Measurements from ENCODE around the gene AK1. TPM values are rescaled to one million over a fixed set of nuclear protein-coding genes. Genes with fewer than 3 reads are reported as not detected.

Gene AK1
- total and polyA plus RNA-seq, 2 donors, result 6.6 to 66.2 TPM

GRCh38 chr9:127903557-127904475 is 26.3 kb upstream of the AK1 start:
- Histone ChIP-seq H3K27ac (ENCODE audit: low read depth in 1 of 2, low read length in 1 of 2) (peak overlapping the region; percentile 96), H3K36me3 (ENCODE audit: control insufficient read depth in 2 of 2, insufficient read depth in 2 of 2, low read length in 1 of 2) (peaks cover 8 to 13% of the 10 kb centered on the region in 2 donors), H3K27me3 (ENCODE audit: control insufficient read depth in 2 of 2, insufficient read depth in 1 of 2, low read length in 1 of 2) (peaks cover 0 to 4% of the 10 kb centered on the region in 2 donors), H3K4me1 (ENCODE audit: control insufficient read depth in 2 of 2, insufficient read depth in 2 of 2, low read length in 2 of 2) (peaks cover 40 to 54% of the 10 kb centered on the region in 2 donors), H3K9me3 (ENCODE audit: control insufficient read depth in 2 of 2, insufficient read depth in 1 of 2, low read length in 1 of 2) (no peaks in the 10 kb centered on the region), H3K4me3 (ENCODE audit: low read length in 2 of 2) (no peak overlapping the region)
- WGBS, result 53% methylated on average over 17 of the region's 17 CpGs
- DNase-seq (ENCODE audit: low read depth in 6 of 9, low spot score in 9 of 9), result peak in 3 of 9 donors; percentile 54 to 78 (median 62)

GRCh38 chr9:127899128-127899943 is 21.9 kb upstream of the AK1 start, which contains the start of gene ST6GALNAC6:
Gene ST6GALNAC6, minus strand, starts transcription at chr9:127899603. Its CDS starts 1,622 bp downstream, at chr9:127897981.
- Histone ChIP-seq H3K27ac (ENCODE audit: low read depth in 1 of 2, low read length in 1 of 2) (peak within 1 kb of the TSS; percentile 63 to 69), H3K36me3 (ENCODE audit: control insufficient read depth in 2 of 2, insufficient read depth in 2 of 2, low read length in 1 of 2) (peaks cover 19 to 21% of the 10 kb centered on the region in 2 donors), H3K9me3 (ENCODE audit: control insufficient read depth in 2 of 2, insufficient read depth in 1 of 2, low read length in 1 of 2) (peaks cover 1 to 17% of the 10 kb centered on the region in 2 donors), H3K4me3 (ENCODE audit: low read length in 2 of 2) (peak within 1 kb of the TSS; percentile 65 to 83), H3K27me3 (ENCODE audit: control insufficient read depth in 2 of 2, insufficient read depth in 1 of 2, low read length in 1 of 2) (peaks cover 0 to 9% of the 10 kb centered on the region in 2 donors), H3K4me1 (ENCODE audit: control insufficient read depth in 2 of 2, insufficient read depth in 2 of 2, low read length in 2 of 2) (peaks cover 16 to 44% of the 10 kb centered on the region in 2 donors)
- 1% methylated on average over 87 of the region's 89 CpGs for WGBS
- DNase-seq (ENCODE audit: low read depth in 6 of 9, low spot score in 9 of 9), result peak in 4 of 9 donors; percentile 69 to 82 (median 76)

DNA sequence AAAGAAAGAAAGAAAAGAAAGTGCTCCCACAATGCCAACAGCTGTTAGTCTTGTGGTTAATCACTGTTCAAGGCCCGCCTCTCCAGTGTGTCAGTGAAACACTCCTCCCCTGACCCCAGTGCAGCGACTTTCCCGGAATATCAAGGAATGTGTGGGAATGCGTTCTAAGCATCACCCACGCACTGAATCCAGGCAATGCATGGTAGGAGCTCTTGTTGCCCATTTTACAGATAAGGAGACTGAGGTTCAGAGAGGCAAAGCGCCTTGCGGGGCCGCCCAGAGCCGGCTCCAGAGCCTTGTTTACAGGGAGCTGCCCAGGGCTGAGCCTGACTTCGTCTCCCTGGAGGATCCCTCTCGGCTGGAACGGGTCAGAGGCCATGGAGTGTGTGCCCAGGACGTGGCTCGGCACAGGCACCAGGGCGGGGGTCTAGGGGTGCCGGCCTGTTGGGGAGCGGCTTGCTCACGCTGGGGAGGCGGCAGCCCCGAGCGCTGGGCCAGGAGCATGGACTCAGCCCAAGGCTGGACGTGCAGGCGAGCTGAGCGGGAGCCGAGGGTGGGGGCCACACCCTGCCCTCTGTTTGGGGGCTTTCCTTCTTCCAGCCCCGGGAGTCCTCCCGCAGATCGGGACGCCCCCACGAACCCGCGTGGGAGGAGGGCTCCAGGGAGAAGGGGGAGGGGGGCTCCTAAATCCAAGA is 21.1 kb upstream of the AK1 start:
- Histone ChIP-seq H3K27ac (ENCODE audit: low read depth in 1 of 2, low read length in 1 of 2) (peak overlapping the region; percentile 63 to 69), H3K4me1 (ENCODE audit: control insufficient read depth in 2 of 2, insufficient read depth in 2 of 2, low read length in 2 of 2) (peaks cover 8 to 37% of the 10 kb centered on the region in 2 donors), H3K9me3 (ENCODE audit: control insufficient read depth in 2 of 2, insufficient read depth in 1 of 2, low read length in 1 of 2) (peaks cover 3 to 24% of the 10 kb centered on the region in 2 donors), H3K36me3 (ENCODE audit: control insufficient read depth in 2 of 2, insufficient read depth in 2 of 2, low read length in 1 of 2) (peaks cover 27 to 29% of the 10 kb centered on the region in 2 donors), H3K4me3 (ENCODE audit: low read length in 2 of 2) (peak overlapping the region; percentile 65 to 83), H3K27me3 (ENCODE audit: control insufficient read depth in 2 of 2, insufficient read depth in 1 of 2, low read length in 1 of 2) (peaks cover 0 to 9% of the 10 kb centered on the region in 2 donors)
- WGBS, result 42% methylated on average over 32 of the region's 32 CpGs
- DNase-seq (ENCODE audit: low read depth in 6 of 9, low spot score in 9 of 9), result peak in 1 of 9 donors; percentile 43

DNA sequence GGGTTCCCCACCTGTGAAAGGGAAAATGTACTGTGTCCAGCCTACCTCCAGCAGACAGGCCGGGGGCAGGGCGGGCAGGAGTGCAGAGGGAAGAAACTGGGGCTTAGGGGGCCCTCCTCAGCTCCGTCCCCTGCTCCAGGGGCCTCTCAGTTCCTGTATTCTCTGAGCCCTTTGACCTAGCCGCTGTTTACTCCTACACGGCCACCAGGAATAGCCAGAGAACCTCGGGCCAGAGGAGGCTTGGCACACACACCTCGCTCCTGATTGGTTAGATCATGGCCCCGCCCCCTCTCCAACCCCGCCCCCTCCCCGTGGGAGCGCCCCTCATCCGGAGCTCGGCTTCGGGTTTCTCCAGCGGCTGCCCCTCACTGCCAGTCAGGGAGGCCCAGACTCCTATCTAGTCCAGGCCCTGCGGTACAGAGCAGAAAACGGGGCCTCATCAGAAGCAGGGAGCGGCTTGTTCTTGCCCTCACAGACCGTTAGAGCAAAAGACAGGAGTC is 19.8 kb upstream of the AK1 start:
- H3K9me3 ChIP-seq (ENCODE audit: control insufficient read depth in 2 of 2, insufficient read depth in 1 of 2, low read length in 1 of 2), result peaks cover 10 to 34% of the 10 kb centered on the region in 2 donors
- H3K27me3 ChIP-seq (ENCODE audit: control insufficient read depth in 2 of 2, insufficient read depth in 1 of 2, low read length in 1 of 2), result peaks cover 0 to 9% of the 10 kb centered on the region in 2 donors
- 32% methylated on average over 19 of the region's 19 CpGs for WGBS
- H3K36me3 ChIP-seq (ENCODE audit: control insufficient read depth in 2 of 2, insufficient read depth in 2 of 2, low read length in 1 of 2), result peaks cover 38 to 39% of the 10 kb centered on the region in 2 donors
- DNase-seq (ENCODE audit: low read depth in 6 of 9, low spot score in 9 of 9), result peak in 2 of 9 donors; percentile 30 to 66
- H3K4me1 ChIP-seq (ENCODE audit: control insufficient read depth in 2 of 2, insufficient read depth in 2 of 2, low read length in 2 of 2), result peaks cover 3 to 31% of the 10 kb centered on the region in 2 donors
- H3K4me3 ChIP-seq (ENCODE audit: low read length in 2 of 2), result no peak overlapping the region
- H3K27ac ChIP-seq (ENCODE audit: low read depth in 1 of 2, low read length in 1 of 2), result peak overlapping the region in 1 of 2 donors; percentile 43

DNA sequence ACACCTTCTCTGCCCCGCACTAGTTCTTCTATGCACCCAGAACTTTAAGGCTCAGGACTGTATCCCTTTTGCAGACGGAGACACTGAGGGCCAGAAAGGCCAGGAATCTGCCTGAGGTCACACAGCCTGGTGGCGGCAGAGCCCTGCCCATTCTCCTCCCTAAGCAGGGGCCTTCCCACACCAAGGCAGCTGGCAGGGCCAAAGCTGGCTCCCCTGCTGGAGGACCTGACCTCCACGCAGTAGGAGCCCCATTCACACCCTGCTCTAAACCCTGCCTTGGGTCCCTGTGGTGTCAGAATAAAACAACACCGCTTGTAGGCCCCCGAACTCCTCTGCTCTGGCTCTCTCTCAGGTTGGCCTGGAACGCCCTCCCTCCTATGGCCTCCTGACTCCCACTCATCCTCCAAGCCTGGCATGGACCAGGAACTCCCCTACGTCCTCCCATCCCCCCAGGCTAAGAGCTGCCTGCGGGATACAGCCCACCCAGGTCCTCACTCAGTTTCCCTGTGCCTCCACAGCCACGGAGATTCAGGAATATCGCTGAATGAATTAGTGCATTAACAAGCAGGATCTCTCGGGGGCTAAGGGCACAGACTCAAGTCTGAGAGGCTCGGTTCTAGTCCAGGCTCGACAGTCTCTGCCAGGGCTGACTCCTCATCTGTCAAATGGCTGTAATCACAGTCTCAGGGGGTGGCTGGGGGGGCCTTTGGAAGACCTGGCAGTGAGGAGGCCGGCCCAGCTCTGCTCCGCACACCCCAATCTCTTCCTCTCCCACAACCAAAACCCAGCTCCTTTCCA is 19.1 kb upstream of the AK1 start:
- Histone ChIP-seq H3K9me3 (ENCODE audit: control insufficient read depth in 2 of 2, insufficient read depth in 1 of 2, low read length in 1 of 2) (peaks cover 10 to 34% of the 10 kb centered on the region in 2 donors), H3K36me3 (ENCODE audit: control insufficient read depth in 2 of 2, insufficient read depth in 2 of 2, low read length in 1 of 2) (peaks cover 38 to 39% of the 10 kb centered on the region in 2 donors), H3K27me3 (ENCODE audit: control insufficient read depth in 2 of 2, insufficient read depth in 1 of 2, low read length in 1 of 2) (peaks cover 0 to 9% of the 10 kb centered on the region in 2 donors), H3K4me1 (ENCODE audit: control insufficient read depth in 2 of 2, insufficient read depth in 2 of 2, low read length in 2 of 2) (peaks cover 3 to 31% of the 10 kb centered on the region in 2 donors), H3K4me3 (ENCODE audit: low read length in 2 of 2) (no peak overlapping the region), H3K27ac (ENCODE audit: low read depth in 1 of 2, low read length in 1 of 2) (no peak overlapping the region)
- 93% methylated on average over 16 of the region's 16 CpGs for WGBS
- no peak for DNase-seq (ENCODE audit: low read depth in 6 of 9, low spot score in 9 of 9)

- WGBS, result 97% methylated on average over 8 of the region's 8 CpGs
- Histone ChIP-seq H3K4me3 (ENCODE audit: low read length in 2 of 2) (no peak overlapping the region), H3K27me3 (ENCODE audit: control insufficient read depth in 2 of 2, insufficient read depth in 1 of 2, low read length in 1 of 2) (peaks cover 0 to 9% of the 10 kb centered on the region in 2 donors), H3K27ac (ENCODE audit: low read depth in 1 of 2, low read length in 1 of 2) (no peak overlapping the region), H3K36me3 (ENCODE audit: control insufficient read depth in 2 of 2, insufficient read depth in 2 of 2, low read length in 1 of 2) (peaks cover 39 to 41% of the 10 kb centered on the region in 2 donors), H3K4me1 (ENCODE audit: control insufficient read depth in 2 of 2, insufficient read depth in 2 of 2, low read length in 2 of 2) (peaks cover 3 to 31% of the 10 kb centered on the region in 2 donors), H3K9me3 (ENCODE audit: control insufficient read depth in 2 of 2, insufficient read depth in 1 of 2, low read length in 1 of 2) (peaks cover 10 to 34% of the 10 kb centered on the region in 2 donors)
- DNase-seq (ENCODE audit: low read depth in 6 of 9, low spot score in 9 of 9), result no peak
Observed at GRCh38 chr9:127895811-127896210, 18.3 kb upstream of the AK1 start.

DNA sequence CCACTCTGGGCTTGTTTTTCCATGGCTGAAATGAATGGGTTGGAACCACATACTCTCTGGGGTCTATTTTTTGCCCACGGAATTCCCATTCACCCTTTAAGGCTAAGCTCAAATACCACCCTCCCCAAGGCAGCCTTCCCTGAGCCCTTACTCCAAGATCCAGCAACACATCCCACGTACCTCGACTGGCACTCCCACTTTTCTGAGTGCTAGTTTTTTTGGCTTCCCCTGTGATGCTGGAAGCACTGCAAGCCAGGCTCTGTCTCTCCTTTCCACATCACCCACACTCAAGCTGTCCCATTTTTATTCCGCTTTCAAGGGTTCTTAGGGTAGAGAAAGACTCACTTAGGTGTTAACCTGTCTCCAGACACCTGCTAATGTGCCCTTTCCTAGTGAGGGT is 15.9 kb upstream of the AK1 start:
- DNase-seq (ENCODE audit: low read depth in 6 of 9, low spot score in 9 of 9), result no peak
- Histone ChIP-seq H3K27ac (ENCODE audit: low read depth in 1 of 2, low read length in 1 of 2) (no peak overlapping the region), H3K9me3 (ENCODE audit: control insufficient read depth in 2 of 2, insufficient read depth in 1 of 2, low read length in 1 of 2) (peaks cover 10 to 34% of the 10 kb centered on the region in 2 donors), H3K4me3 (ENCODE audit: low read length in 2 of 2) (no peak overlapping the region), H3K27me3 (ENCODE audit: control insufficient read depth in 2 of 2, insufficient read depth in 1 of 2, low read length in 1 of 2) (peaks cover 0 to under 1% of the 10 kb centered on the region in 2 donors), H3K4me1 (ENCODE audit: control insufficient read depth in 2 of 2, insufficient read depth in 2 of 2, low read length in 2 of 2) (peaks cover 3 to 16% of the 10 kb centered on the region in 2 donors), H3K36me3 (ENCODE audit: control insufficient read depth in 2 of 2, insufficient read depth in 2 of 2, low read length in 1 of 2) (peaks cover 49 to 50% of the 10 kb centered on the region in 2 donors)
- 98% methylated on average over 4 of the region's 4 CpGs for WGBS
